Stimulated activated CD4-positive, alpha-beta T cell treated with anti-CD3 and anti-CD28 coated beads, Interleukin-1b, Interleukin-23, amount 100 ng/mL, for 1 hour (primary cell): ENCODE measurements around the gene ANG.
A peak's percentile ranks its signal among the peaks of the same experiment; 100 is the strongest.
"Not testable (repeated sequence)": the region's sequence is repeated elsewhere in the genome, so short reads cannot be mapped to it uniquely, and the experiment has no call there.

Experiments
- DNase-seq, 2 donors: peaks; one replicate each; pipeline ENCODE4 v3.0.0-alpha.2; 2020; ENCODE audit warnings: low read depth in 2 of 2

Gene ANG

GRCh38 chr14:20688167-20688839 lies at the start of gene ANG:
Gene ANG (plus strand): TSS chr14:20688764. CDS start chr14:20693565, 4,801 bp downstream.
- no peak for DNase-seq

DNA sequence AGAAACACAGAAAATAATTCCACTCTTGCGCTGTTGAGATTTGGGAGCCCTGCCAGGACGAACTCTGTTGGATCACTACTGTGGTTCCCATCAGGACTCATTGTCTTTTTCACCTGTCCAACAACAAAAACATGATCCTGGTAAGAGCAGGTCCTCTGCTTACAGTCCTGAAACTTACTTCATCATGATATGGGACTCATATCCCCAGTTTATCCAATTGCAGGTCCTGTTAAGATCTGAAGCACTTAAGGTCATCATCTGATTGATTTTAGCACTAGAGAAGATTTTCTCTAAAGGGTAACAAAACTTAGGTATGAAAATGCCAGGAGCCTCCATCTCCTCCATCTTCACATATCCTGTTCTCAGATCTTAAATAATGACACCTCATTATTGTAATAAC lies 47.0 kb upstream of the ANG start, which contains the start of gene OR6S1:
Gene OR6S1, minus strand, starts transcription at position 101 of the 400 bp plus-strand sequence. Its CDS starts 0 bp downstream, at position 101.
- no peak for DNase-seq

DNA sequence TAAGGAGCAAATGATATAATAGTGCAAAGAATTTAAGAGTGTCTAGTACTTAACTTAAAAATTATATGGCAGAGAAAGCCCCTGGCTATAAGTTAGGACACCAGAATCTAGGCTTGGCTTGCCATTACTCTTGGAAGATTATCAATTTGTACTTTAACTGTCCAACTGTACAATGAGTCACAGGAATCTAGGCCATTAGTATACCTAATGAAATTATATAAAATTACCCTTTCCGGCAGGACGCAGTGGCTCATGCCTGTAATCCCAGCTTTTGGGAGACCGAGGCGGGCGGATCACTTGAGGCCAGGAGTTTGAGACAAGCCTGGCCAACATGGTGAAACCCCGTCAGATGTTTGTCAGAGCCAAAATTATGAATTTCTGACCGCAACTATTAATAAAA lies 46.4 kb upstream of the ANG start:
- no peak for DNase-seq

GRCh38 chr14:20642755-20643154 lies 45.8 kb upstream of the ANG start:
- DNase-seq = not testable (repeated sequence)

- no peak for DNase-seq
Measured at GRCh38 chr14:20644520-20644919, 44.0 kb upstream of the ANG start.

GRCh38 chr14:20645481-20645880 lies 43.1 kb upstream of the ANG start:
- no peak for DNase-seq

- peak in 1 of 2 donors; percentile 22 for DNase-seq
Measured at GRCh38 chr14:20652996-20653975, 35.3 kb upstream of the ANG start.

- no peak for DNase-seq
Measured at GRCh38 chr14:20655851-20656250, 32.7 kb upstream of the ANG start.

GRCh38 chr14:20656274-20656673 lies 32.3 kb upstream of the ANG start:
- no peak for DNase-seq

- no peak for DNase-seq
Measured at GRCh38 chr14:20657216-20658211, 31.1 kb upstream of the ANG start.

DNA sequence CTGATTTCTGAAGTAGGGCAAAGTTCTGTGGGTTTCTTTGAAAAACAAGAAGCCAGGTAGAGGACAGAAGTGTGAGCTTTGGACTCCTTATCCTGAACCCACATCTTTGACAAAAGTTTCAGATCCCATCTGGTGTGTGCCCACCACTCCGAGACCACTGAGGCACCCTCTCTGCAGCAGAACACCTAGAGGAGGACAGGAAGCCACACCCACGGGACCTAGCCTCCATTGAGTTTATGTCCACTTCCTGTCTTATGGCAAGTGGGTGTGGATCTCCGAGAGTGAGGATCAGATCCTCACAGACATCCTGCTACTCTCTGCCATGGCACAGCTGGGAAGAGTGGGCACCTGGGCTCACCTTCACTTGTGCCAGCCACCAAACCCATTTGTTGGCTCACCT lies 30.3 kb upstream of the ANG start:
- DNase-seq = no peak

- no peak for DNase-seq
Measured at GRCh38 chr14:20659336-20659735, 29.2 kb upstream of the ANG start.

DNA sequence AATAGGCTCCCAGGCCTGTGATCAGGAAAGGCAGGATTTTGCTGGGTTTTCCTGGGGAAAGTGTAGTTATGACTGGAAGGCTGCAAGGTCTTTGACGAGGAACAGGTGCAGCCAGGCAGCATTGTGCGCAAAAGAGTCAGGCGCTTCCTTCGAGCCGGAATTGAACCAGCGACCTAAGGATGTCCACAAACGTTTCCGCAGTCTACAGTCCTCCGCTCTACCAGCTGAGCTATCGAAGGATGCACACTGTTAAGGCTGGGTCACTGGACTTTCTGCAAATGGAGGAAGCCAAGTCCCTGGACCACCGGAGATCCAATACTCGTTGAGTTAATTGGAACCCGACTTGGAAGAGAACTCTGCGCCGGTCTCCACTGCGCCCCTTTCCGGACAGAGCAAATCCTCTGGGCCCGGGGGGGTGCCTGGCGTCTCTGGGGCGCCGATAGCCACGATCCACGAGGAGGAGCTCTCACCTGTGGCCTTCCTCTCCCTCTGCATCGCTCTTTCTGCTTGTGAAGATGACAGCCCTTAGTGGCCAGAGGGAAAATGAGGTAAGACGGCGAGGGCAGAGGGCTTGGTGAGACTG lies 28.7 kb upstream of the ANG start:
- no peak for DNase-seq

- no peak for DNase-seq
Measured at GRCh38 chr14:20661197-20661596, 27.4 kb upstream of the ANG start.

- peak; percentile 49 to 53 for DNase-seq
Measured at GRCh38 chr14:20662968-20663732, 25.4 kb upstream of the ANG start.

- not testable (repeated sequence) for DNase-seq
Measured at GRCh38 chr14:20666400-20666961, 22.1 kb upstream of the ANG start.

DNA sequence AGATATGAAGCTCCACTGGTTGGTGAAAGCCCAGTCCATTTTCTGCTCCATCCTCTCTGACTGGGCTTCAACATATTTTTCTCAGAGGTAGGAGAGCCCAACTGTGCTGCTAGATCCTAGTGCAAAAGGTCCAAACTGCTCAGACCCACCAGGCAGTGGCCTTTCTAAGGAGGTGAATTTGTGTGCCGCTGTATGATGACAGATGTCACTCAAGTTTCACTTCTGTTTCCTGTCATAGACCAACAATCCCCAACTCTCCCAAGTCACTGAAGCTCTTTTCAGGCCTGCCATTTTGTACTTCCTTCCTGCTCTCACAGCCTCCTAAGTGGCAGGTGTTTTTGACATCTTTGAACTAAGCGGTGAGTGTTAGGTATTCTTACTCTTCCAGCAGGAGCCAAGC lies 20.6 kb upstream of the ANG start:
- DNase-seq = no peak

- DNase-seq = no peak
Measured at GRCh38 chr14:20668969-20669368, 19.6 kb upstream of the ANG start.

DNA sequence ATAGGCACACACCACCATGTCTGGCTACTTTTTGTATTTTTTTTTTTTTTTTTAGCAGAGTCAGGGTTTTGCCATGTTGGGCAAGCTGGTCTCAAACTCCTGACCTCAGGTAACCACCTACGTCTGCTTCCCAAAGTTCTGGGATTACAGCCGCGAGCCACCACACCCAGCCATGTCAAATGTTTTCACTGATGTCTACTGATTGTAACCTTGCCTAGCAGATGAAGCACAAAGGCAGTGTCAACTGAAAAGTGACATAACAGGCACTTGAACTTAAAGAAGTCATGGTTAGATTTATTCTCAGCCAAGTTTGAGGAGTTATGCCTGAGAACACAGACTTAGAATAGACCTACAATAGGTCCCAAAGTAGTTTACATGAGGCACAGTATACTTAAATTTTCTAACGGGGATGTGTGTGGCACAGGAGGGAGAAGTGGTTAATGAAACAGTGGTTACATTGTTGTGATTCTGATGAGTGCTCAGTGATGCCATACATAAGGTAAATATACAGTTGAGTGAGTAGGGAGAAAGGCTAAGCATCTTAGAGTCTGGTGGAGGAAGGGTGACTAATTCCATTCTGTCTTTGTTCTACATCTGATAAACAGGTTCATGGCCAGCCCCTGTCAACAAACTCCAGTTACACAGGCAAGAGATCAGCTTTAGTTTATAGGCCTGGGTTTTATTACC lies 16.8 kb upstream of the ANG start:
- DNase-seq = no peak
